IPS DF 4.7 (cell line): ENCODE measurements around the gene TOLLIP.

Source experiments
- DNase-seq: peaks from one replicate; pipeline ENCODE4 v3.0.0-alpha.2; 2013; ENCODE audit warnings: low spot score; ENCODE audit errors: extremely low read depth

Gene TOLLIP

DNA sequence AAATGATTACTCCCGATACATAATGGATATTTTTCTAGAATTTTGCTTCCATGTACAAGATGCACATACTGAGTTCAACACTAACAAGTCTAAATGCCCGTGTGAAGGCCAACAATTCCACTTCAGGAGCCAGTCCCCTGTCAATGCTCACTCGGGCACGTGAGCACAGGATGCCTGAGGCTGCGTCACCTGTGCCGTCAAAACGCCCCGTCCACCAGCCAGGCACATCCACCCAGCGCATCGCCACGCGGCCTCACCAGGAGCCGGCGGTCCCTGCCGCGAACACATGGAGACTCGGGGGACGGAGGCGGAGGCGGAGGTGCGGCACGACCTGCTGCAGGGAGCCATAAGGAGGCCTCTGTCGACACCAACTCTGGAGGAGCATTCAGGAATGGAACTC is 9.8 kb downstream of the TOLLIP start:
- no peak for DNase-seq

DNA sequence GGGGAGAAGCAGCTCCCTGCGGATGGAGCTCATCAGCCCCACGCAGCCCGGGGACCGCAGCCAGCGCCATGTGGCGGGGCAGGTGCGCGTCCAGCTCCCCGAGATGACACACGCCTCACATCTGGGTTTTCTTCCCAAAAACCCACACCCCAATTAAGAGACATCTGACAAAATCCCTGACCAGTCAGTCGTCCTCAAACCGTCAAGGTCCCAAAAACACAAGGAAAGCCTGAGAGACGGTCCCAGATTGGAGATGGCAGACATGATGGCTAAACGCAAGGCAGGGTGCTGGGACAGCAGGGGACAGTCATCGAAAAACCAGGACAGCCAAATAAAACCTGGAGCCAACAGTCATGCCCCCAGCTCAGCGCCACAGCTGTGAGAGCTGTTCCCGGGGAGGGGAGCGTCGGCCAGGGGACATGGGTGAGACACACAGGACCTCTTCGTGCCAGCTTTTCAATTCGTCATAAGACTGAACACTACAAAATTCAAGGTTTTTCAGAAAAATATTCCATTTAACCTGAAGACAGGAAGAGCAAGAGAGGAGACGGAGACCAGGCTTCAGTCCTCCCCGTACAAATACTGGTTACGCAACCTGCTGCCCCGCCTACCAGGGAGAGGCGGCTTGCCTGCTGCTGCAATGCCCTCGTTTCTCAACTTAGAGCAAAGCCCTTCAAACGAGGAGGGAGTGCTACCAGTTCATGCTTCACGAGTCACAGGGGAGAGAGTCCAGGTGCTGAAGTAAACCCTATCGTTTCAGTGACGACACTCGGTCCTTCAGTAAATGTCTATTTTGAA is 10.5 kb downstream of the TOLLIP start:
- DNase-seq: no peak

DNA sequence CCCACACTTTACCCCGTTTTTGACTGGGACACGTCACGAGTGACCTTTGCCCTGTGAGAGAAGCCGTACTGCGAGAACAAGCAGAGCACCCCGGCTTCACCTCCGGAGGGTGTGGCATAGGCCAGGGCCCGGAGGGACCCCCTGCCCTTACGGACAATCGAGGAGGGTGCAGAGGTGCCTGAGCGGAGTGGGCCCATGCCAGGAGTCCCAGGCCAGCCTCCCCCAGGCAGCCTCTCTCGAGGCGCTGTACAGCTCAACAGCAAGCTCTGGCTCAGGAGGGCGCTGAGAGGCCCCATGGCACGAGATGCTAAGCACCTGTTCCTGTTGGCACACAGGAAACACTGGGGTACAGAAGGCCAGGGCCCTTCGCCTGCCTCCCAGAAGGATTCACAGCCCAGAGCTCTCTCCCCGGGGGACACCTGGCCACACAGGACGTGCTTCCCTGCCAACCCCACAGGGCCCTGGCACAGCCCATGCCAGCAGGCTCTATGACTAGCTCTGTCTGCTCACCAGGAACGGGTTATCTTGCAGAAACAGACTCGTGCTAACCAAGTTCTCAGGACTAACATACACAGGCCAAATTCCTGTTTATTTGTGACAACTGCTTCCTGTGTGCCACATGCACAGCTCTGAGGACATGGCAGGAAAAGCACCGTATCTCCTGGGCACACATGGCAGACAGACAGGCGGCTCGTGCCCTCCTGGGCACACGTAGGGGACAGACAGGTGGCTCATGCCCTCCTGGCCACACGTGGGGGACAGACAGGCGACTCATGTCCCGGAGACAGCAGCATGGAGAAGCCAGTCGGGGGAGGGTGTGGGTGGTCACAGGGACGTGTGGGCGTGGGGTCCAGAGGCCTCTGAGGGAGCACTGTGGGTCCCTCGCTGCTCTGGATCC is 11.6 kb downstream of the TOLLIP start:
- DNase-seq: no peak

GRCh38 chr11:1297011-1297575 is 12.3 kb downstream of the TOLLIP start:
- DNase-seq: no peak

- DNase-seq: no peak
Measured at GRCh38 chr11:1296287-1296686, 13.1 kb downstream of the TOLLIP start.

DNA sequence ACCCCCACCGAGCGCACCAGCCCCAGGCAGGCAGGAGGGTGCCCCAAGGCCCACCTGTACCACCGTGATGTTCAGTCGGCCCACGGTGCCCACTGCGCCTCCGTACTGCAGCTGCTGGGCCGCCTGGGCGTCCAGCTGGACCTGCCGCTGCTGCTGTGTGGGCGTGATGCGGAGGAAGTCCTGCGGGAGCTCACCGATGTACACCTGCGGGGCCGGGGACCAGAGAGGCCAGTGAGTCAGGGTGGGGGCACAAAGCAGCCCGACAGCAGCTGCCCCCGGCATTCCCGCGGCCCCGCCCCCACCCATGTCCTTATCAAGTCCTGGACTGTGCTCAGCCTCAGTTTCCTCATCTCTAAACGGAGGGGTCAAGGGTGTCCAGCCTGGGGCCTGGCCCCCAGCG is 13.8 kb downstream of the TOLLIP start:
- no peak for DNase-seq

- no peak for DNase-seq
Measured at GRCh38 chr11:1295086-1295485, 14.3 kb downstream of the TOLLIP start.

DNA sequence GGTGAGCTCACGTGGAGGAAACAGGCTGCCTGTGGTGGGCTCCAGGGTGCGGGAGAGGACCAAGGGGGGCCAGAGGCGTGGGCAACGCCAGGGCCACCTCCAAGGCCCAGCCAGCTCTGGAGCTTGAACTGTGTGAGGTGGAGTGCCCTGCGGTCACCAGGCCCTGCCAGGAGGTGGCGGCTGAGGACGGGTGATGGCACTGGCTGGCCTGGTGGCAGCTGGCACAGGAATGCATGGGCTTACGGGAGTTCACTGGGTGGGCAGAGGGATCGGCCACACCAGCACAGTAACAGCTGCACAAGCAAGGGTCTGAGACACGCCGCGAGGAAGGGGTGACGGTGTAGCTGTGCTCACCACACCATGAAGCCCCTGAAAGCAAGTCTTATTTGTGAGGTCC is 15.8 kb downstream of the TOLLIP start:
- DNase-seq: no peak

DNA sequence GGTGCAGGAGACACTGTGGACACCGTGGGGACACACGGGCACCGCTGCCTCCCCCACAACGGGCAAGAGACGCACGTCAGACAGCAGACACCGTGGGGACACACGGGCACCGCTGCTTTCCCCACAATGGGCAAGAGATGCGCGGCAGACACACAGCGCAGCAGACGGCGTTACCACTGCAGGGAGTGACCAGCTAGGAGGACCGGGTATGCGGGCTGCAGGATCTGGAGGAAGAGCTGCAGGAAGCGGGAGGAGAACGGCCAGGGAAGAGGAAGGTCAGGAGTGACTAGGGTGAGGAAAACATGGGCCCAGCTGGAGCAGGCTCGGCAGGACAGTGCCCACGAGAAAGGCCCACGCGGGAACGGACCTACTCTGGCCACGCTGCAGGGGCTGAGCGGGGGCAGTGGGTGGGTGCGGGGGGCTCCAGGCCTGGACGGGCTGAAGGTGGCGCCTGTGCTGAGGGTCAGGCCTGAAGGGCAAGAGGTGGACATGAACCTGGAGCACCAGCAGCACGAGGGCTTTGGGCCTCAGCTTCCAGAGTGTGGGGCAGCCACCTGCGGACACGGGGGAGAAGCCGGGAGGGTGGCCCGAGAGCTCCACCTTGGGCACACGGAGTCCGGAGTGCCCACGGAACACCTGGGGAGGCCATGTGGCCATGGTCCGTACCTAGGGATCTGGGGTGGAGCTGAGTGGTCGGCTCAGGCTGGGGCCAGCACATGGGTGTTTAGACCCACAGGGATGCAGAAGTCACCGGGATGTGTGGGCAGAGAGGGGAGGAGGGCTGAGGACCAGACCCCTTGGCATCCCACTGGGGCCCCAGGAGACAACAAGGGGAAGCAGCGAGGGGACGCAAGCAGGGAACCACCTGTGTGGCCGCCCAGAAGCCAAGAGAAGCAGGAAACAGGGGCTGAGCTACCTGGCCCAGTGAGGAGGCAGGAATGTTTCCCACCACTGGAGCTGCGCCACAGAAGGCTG is 16.5 kb downstream of the TOLLIP start:
- DNase-seq: no peak

DNA sequence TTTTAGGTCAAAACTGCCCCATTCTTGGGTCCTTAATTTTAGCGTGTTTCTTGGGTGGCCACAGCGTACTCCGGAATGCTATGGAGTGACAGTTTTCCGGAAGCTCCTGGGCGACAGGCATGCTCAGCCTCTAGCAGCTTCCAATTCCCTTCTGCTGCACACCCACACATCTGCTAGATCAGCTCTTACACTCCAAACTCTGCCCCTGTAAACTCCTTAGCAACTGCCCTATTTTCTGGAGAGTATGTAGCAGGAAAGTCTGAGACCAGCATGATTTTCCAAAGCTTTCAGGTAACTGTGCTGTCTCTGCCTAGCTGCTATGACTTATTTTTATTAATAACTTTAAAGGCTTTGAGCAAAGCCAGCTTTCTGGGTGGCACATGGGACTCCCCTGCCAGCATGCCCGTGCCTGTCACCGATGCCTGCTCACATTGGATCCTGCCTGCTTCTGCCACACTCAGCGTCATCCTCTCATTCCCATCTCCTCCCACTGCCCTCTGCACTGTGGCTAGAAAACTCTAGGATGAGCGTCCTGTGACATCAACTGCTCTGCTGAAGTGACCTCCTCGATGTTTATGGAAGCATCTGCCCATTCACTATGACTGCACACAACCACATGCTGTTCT is 17.3 kb downstream of the TOLLIP start:
- DNase-seq: no peak

GRCh38 chr11:1291295-1292017 is 18.0 kb downstream of the TOLLIP start:
- DNase-seq: no peak

GRCh38 chr11:1290052-1291040 is 19.1 kb downstream of the TOLLIP start:
- DNase-seq: no peak

- DNase-seq: no peak
Measured at GRCh38 chr11:1289211-1289935, 20.1 kb downstream of the TOLLIP start.

- no peak for DNase-seq
Measured at GRCh38 chr11:1288426-1289151, 20.8 kb downstream of the TOLLIP start.

DNA sequence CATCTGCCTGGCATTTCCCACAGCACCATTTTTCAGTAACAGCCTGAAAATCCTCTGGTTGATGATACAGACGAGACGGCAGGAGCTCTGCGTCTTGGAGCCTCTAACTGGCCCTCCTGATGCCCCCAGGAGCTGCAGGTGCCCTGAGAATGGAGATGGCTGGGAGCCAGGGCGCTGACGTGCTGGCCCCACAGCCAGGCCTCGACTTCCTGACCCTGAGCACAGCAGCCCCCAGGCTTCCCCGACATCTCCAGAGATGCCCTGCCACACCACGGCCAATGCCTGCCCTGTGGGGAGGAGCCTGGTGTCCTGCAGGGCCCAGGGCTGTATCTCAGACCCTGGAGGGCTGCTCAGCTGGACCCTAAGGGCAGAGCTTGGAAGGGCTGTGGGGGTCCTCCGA is 21.5 kb downstream of the TOLLIP start:
- DNase-seq: no peak

GRCh38 chr11:1285876-1286275 is 23.6 kb downstream of the TOLLIP start:
- no peak for DNase-seq

DNA sequence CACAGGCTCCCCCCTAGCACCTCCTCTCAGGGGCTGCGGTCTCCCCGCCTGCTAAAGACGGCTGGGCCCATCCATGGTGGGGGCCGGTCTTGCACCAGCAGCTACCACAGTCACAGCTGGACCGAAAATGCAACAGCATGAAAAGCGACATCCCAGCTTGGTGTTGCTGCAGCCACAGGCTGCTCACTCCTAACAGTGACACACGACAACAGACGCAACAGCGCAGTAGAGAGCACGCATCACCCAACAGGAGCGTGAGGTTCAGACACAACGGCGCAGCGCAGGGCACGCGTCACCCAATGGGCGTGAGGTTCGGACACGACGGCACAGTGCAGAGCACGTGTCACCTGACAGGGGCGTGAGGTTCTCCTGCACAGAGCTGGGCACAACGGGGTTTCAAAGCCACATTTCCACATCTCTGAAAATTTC is 24.1 kb downstream of the TOLLIP start:
- no peak for DNase-seq
